Activated T-cell treated with anti-CD3 and anti-CD28 coated beads for 24 hours (primary cell): ENCODE data around the gene CLEC4G.

Experiments
- DNase-seq: peaks from one replicate; pipeline ENCODE4 v3.0.0-alpha.2; 2020; ENCODE audit warnings: low read depth

The CLEC4G gene

GRCh38 chr19:7729211-7729610 is 2.7 kb downstream of the CLEC4G start:
- DNase-seq = no peak

- no peak for DNase-seq
These were observed 6.1 kb downstream of the CLEC4G start for GRCh38 chr19:7725791-7726190.

- no peak for DNase-seq
These were observed 9.7 kb downstream of the CLEC4G start for GRCh38 chr19:7722231-7722651.

GRCh38 chr19:7720351-7720750 is 11.6 kb downstream of the CLEC4G start:
- no peak for DNase-seq

GRCh38 chr19:7718668-7719067 is 13.2 kb downstream of the CLEC4G start:
- no peak for DNase-seq

- DNase-seq = no peak
These were observed 15.1 kb downstream of the CLEC4G start for GRCh38 chr19:7716762-7717161.

- no peak for DNase-seq
These were observed 16.2 kb downstream of the CLEC4G start for GRCh38 chr19:7715671-7716070.

GRCh38 chr19:7710616-7711015 is 21.3 kb downstream of the CLEC4G start:
- DNase-seq = no peak

GRCh38 chr19:7709932-7710460 is 21.9 kb downstream of the CLEC4G start:
- no peak for DNase-seq

- DNase-seq = no peak
These were observed 24.9 kb downstream of the CLEC4G start for GRCh38 chr19:7706955-7707456.

GRCh38 chr19:7706188-7706954 is 25.5 kb downstream of the CLEC4G start:
- DNase-seq = no peak

GRCh38 chr19:7705387-7706187 is 26.3 kb downstream of the CLEC4G start:
- DNase-seq = peak; percentile 70

GRCh38 chr19:7704280-7705060 is 27.4 kb downstream of the CLEC4G start:
- DNase-seq = no peak

- no peak for DNase-seq
These were observed 28.6 kb downstream of the CLEC4G start for GRCh38 chr19:7703332-7703731.

GRCh38 chr19:7701654-7702457 is 30.1 kb downstream of the CLEC4G start, which contains the start of gene FCER2:
FCER2 (minus strand) TSS chr19:7702131; CDS start chr19:7699760, 2,371 bp downstream.
- no peak for DNase-seq

- DNase-seq = no peak
These were observed 30.8 kb downstream of the CLEC4G start for GRCh38 chr19:7701049-7701653.

- peak; percentile 35 for DNase-seq
These were observed 32.2 kb downstream of the CLEC4G start for GRCh38 chr19:7699417-7700401.

GRCh38 chr19:7699003-7699402 is 32.9 kb downstream of the CLEC4G start:
- DNase-seq = no peak

- no peak for DNase-seq
These were observed 33.3 kb downstream of the CLEC4G start for GRCh38 chr19:7698583-7698982.
